Trophoblast cell (in vitro differentiated cells and primary cell): ENCODE results near the gene PGAP2.

ENCODE experiments used
- DNase-seq, 2 donors: peaks; one replicate each; pipeline ENCODE4 v3.0.0-alpha.2; 2016
- H2AFZ ChIP-seq: 2 replicates; pipeline ENCODE4 v1.6.1; 2013; ENCODE audit warnings: low read length, moderate library complexity, mild to moderate bottlenecking; ENCODE audit not compliant: insufficient read depth, poor library complexity
- H2AK5ac ChIP-seq: 2 replicates; pipeline ENCODE4 v1.6.1; 2013; ENCODE audit warnings: mild to moderate bottlenecking, low read length
- H2BK120ac ChIP-seq: 2 replicates; pipeline ENCODE4 v1.6.1; 2013; ENCODE audit warnings: low read length, mild to moderate bottlenecking, moderate library complexity; ENCODE audit not compliant: insufficient read depth, poor library complexity
- H2BK12ac ChIP-seq: 2 replicates; pipeline ENCODE4 v1.6.1; 2013; ENCODE audit warnings: mild to moderate bottlenecking, low read length, moderate library complexity
- H2BK5ac ChIP-seq: 2 replicates; pipeline ENCODE4 v1.6.1; 2013; ENCODE audit warnings: low read length, low read depth, moderate library complexity, mild to moderate bottlenecking; ENCODE audit not compliant: poor library complexity
- H3K14ac ChIP-seq: 2 replicates; pipeline ENCODE4 v1.6.1; 2013; ENCODE audit warnings: mild to moderate bottlenecking, low read length
- H3K18ac ChIP-seq: 2 replicates; pipeline ENCODE4 v1.6.1; 2013; ENCODE audit warnings: mild to moderate bottlenecking, low read length
- H3K23ac ChIP-seq: 2 replicates; pipeline ENCODE4 v1.6.1; 2013; ENCODE audit warnings: low read length
- H3K27ac ChIP-seq: 2 replicates; pipeline ENCODE4 v1.5.1; 2013; ENCODE audit warnings: low read depth, mild to moderate bottlenecking, inconsistent platforms, low read length, moderate library complexity
- H3K27me3 ChIP-seq: 2 replicates; pipeline ENCODE4 v1.6.1; 2013; ENCODE audit warnings: inconsistent platforms, mild to moderate bottlenecking, low read length, moderate library complexity; ENCODE audit not compliant: insufficient read depth
- H3K36me3 ChIP-seq, 2 experiments: 1 replicate in 1 of 2; 2 replicates in 1 of 2; pipeline ENCODE4 v1.6.1; 2013; ENCODE audit warnings: low read length in 2 of 2, mild to moderate bottlenecking in 2 of 2, moderate library complexity in 1 of 2; ENCODE audit not compliant: insufficient read depth in 2 of 2, control insufficient read depth in 1 of 2
- H3K4ac ChIP-seq: 2 replicates; pipeline ENCODE4 v1.6.1; 2013; ENCODE audit warnings: low read depth, mild to moderate bottlenecking, low read length, moderate library complexity
- H3K4me1 ChIP-seq, 2 experiments: 1 replicate in 1 of 2; 2 replicates in 1 of 2; pipeline ENCODE4 v1.6.1; 2013; ENCODE audit warnings: low read length in 2 of 2, mild to moderate bottlenecking in 2 of 2, moderate library complexity in 1 of 2; ENCODE audit not compliant: insufficient read depth in 2 of 2, control insufficient read depth in 1 of 2
- H3K4me2 ChIP-seq: 2 replicates; pipeline ENCODE4 v1.6.1; 2013; ENCODE audit warnings: inconsistent platforms, mild to moderate bottlenecking, low read length, moderate library complexity
- H3K4me3 ChIP-seq: 2 replicates; pipeline ENCODE4 v1.5.1; 2013; ENCODE audit warnings: mild to moderate bottlenecking, low read depth, low read length, inconsistent platforms
- H3K79me1 ChIP-seq: one replicate; pipeline ENCODE4 v1.6.1; 2013; ENCODE audit warnings: low read length
- H3K79me2 ChIP-seq: 2 replicates; pipeline ENCODE4 v1.6.1; 2013; ENCODE audit warnings: low read length, mild to moderate bottlenecking; ENCODE audit not compliant: control insufficient read depth, insufficient read depth, poor library complexity
- H3K9ac ChIP-seq: 2 replicates; pipeline ENCODE4 v1.6.1; 2013; ENCODE audit warnings: mild to moderate bottlenecking, low read length
- H3K9me3 ChIP-seq: 2 replicates; pipeline ENCODE4 v1.6.1; 2013; ENCODE audit warnings: low read depth, mild to moderate bottlenecking, control low read depth, inconsistent platforms, low read length; ENCODE audit not compliant: insufficient read depth
- H4K12ac ChIP-seq: 2 replicates; pipeline ENCODE4 v1.6.1; 2013; ENCODE audit warnings: low read depth, mild to moderate bottlenecking, low read length, moderate library complexity
- H4K8ac ChIP-seq: 2 replicates; pipeline ENCODE4 v1.6.1; 2013; ENCODE audit warnings: low read depth, mild to moderate bottlenecking, low read length, moderate library complexity
- H4K91ac ChIP-seq: one replicate; pipeline ENCODE4 v1.6.1; 2013; ENCODE audit warnings: low read depth, mild to moderate bottlenecking, low read length, moderate library complexity
- WGBS: extraction: QIAGEN DNeasy Blood & Tissue Kit; methylation state at CpG from one replicate; pipeline ENCODE4 v1.1.7; 2013; ENCODE audit warnings: missing lambda C conversion rate; ENCODE audit not compliant: insufficient read length, insufficient coverage; ENCODE audit errors: extremely low coverage; 5-methylcytosine and 5-hydroxymethylcytosine counted together

PGAP2 gene

DNA sequence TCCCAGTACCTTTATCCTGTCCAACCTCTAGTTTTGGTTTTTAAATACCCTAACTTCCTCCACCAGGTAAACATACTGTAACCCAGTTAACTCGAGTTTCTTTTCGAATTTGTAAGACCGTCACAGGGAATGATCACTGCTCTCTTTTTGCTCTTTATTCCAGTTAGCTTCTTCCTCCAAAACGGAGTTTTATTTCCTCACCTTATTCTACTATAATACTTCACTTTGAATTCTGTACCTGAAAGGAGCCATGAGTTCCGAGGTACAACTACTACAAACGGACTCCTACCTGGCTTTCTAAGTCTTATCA, 12.4 kb upstream of the PGAP2 start:
- Histone ChIP-seq H3K36me3 (peaks cover 20 to 23% of the 10 kb centered on the region in 2 experiments), H3K79me2 (peaks cover 14% of the 10 kb centered on the region), H3K18ac (no peak overlapping the region), H4K91ac (no peak overlapping the region), H3K14ac (no peak overlapping the region), H3K4ac (peak overlapping the region; percentile 73), H4K12ac (no peak overlapping the region), H3K27me3 (no peaks in the 10 kb centered on the region), H3K27ac (no peak overlapping the region), H3K4me1 (peaks cover 0 to 2% of the 10 kb centered on the region in 2 experiments), H2AFZ (no peak overlapping the region), H3K9ac (no peak overlapping the region), H3K9me3 (no peaks in the 10 kb centered on the region), H2BK5ac (no peak overlapping the region), H3K23ac (no peak overlapping the region), H3K4me3 (no peak overlapping the region), H3K79me1 (peaks cover 10% of the 10 kb centered on the region), H2AK5ac (no peak overlapping the region), H2BK12ac (no peak overlapping the region), H3K4me2 (peak overlapping the region; percentile 62), H2BK120ac (no peak overlapping the region), H4K8ac (no peak overlapping the region)
- DNase-seq, result no peak
- WGBS, result no CpG with 5 or more reads among the region's 6 CpGs

DNA sequence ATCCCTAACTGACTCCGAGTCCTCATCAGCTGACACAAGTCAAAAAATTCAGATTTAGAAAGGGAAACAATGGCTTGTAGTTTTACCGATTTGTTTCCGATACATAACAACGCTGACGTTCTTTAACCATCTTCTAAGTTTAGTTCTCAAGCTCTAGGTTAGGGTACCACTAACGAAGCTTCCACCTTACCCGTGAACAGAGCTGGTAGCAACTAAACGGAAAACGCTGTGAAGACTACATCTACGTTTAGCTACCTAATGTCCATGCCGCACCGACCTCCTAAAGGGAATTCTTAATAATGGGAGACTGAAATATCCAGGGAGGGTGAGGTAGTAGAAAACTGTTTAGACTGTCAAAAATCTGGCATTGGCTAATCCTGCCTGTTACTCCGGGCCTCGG, 12.0 kb upstream of the PGAP2 start:
- H3K4ac ChIP-seq, result peak overlapping the region; percentile 99
- no peaks in the 10 kb centered on the region for H3K9me3 ChIP-seq
- no CpG with 5 or more reads among the region's 14 CpGs for WGBS

DNA sequence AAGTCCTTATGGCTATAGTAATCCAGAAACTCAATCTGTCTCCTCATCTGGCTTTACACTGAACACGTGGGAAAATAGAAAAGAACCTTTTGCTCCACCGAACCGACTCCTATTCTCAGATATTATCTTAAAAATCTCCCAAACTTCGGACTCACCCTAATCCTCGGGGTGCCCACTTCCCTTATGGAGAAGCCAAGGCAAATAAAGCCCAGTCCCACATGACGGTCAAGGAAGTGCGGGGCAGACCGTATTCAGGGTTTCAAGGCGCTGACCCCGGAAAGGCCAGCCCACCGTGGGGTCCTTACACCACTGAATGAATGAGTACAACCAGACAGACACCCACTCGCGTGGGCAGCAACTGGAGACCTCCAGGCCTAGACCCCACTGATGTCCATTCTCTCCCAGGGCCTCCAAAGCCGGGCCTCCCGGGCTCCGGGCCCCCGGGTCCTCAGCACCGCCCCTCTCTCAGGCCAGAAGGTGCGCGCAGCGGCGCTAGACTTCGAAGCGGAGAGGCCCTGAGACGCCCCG, 11.5 kb upstream of the PGAP2 start:
- H4K12ac ChIP-seq, result peak overlapping the region; percentile 82
- DNase-seq, result no peak
- H2AK5ac ChIP-seq, result peak overlapping the region; percentile 81
- peak overlapping the region; percentile 99 for H3K4ac ChIP-seq
- H2BK5ac ChIP-seq, result peak overlapping the region; percentile 75
- no peak overlapping the region for H3K23ac ChIP-seq
- H3K79me1 ChIP-seq, result peaks cover 10% of the 10 kb centered on the region
- H3K27me3 ChIP-seq, result no peaks in the 10 kb centered on the region
- peaks cover 0 to 2% of the 10 kb centered on the region in 2 experiments for H3K4me1 ChIP-seq
- H4K8ac ChIP-seq, result peak overlapping the region; percentile 88
- H2BK120ac ChIP-seq, result peak overlapping the region; percentile 62
- peak overlapping the region; percentile 62 for H3K4me2 ChIP-seq
- peak overlapping the region; percentile 84 for H3K14ac ChIP-seq
- H3K9ac ChIP-seq, result peak overlapping the region; percentile 98
- H2BK12ac ChIP-seq, result peak overlapping the region; percentile 34
- peak overlapping the region; percentile 83 for H4K91ac ChIP-seq
- no CpG with 5 or more reads among the region's 26 CpGs for WGBS
- peak overlapping the region; percentile 95 for H3K4me3 ChIP-seq
- peaks cover 14% of the 10 kb centered on the region for H3K79me2 ChIP-seq
- no peaks in the 10 kb centered on the region for H3K9me3 ChIP-seq
- peak overlapping the region; percentile 85 for H3K18ac ChIP-seq
- H3K36me3 ChIP-seq, result peaks cover 18 to 19% of the 10 kb centered on the region in 2 experiments
- H2AFZ ChIP-seq, result peak overlapping the region; percentile 84
- peak overlapping the region; percentile 86 for H3K27ac ChIP-seq

More for the DNA sequence above, 12.0 kb upstream of the PGAP2 start:
- no peak overlapping the region for H4K12ac ChIP-seq
- H2BK5ac ChIP-seq, result no peak overlapping the region
- no peak overlapping the region for H4K91ac ChIP-seq
- H3K4me3 ChIP-seq, result no peak overlapping the region
- no peak overlapping the region for H3K23ac ChIP-seq
- H3K9ac ChIP-seq, result no peak overlapping the region
- peaks cover 10% of the 10 kb centered on the region for H3K79me1 ChIP-seq
- no peak overlapping the region for H3K14ac ChIP-seq
- peak overlapping the region; percentile 62 for H3K4me2 ChIP-seq
- no peak overlapping the region for H3K18ac ChIP-seq
- H2AFZ ChIP-seq, result no peak overlapping the region
- no peaks in the 10 kb centered on the region for H3K27me3 ChIP-seq
- no peak overlapping the region for H2BK12ac ChIP-seq
- no peak overlapping the region for H4K8ac ChIP-seq
- H3K27ac ChIP-seq, result no peak overlapping the region
- H2AK5ac ChIP-seq, result no peak overlapping the region
- H2BK120ac ChIP-seq, result no peak overlapping the region
- DNase-seq, result no peak
- H3K36me3 ChIP-seq, result peaks cover 18 to 20% of the 10 kb centered on the region in 2 experiments
- peaks cover 0 to 2% of the 10 kb centered on the region in 2 experiments for H3K4me1 ChIP-seq
- H3K79me2 ChIP-seq, result peaks cover 14% of the 10 kb centered on the region

DNA sequence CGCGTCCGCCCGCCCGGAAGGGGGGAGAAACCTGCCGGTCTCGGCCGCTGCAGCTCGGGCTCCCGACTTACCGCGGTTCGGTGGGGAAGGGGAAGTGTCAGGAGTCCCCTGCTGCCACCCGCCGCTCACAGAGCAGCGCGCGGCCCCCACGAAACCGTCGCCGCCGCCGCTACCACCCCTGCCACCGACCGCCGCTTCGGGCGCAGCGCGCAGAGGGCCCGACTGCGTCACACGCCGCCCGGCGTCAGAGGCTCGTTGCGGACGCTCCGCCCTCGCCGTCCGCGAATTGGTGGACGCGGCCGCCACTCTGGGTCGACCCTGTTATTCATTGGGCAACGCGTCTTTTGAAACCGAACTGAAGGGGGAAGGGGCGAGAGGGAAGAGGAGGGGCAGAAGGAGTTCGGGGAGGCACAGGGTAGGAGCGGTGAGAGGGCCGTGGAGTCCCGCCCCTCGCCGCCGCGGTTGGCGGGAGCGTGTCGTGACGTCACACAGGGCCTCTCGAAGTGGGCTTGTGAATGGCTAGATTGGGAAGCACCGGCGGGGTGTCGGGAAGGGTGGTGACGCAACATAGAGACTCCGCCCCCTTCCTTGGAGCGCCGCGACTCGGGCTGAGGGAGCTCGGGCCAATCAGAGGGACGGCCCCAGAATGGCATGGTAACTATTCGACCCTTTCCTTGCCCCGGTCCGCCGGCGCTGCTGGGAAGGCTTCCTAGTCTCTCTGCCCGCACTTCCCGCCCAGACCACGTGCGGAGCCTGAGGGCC, 10.8 kb upstream of the PGAP2 start, which contains the start of gene NUP98:
NUP98 (minus strand) TSS at position 226 of the 762 bp plus-strand sequence. CDS start 15,437 bp downstream, outside the sequence.
- Histone ChIP-seq H3K27ac (peak within 1 kb of the TSS; percentile 86), H4K8ac (peak within 1 kb of the TSS; percentile 88), H3K14ac (peak within 1 kb of the TSS; percentile 84), H3K4me3 (peak within 1 kb of the TSS; percentile 95), H4K91ac (peak within 1 kb of the TSS; percentile 83), H3K79me2 (peaks cover 14% of the 10 kb centered on the region), H4K12ac (peak within 1 kb of the TSS; percentile 82), H3K79me1 (peaks cover 10% of the 10 kb centered on the region), H3K9me3 (no peaks in the 10 kb centered on the region), H3K23ac (no peak within 1 kb of the TSS), H3K27me3 (no peaks in the 10 kb centered on the region), H2BK12ac (peak within 1 kb of the TSS; percentile 34), H3K9ac (peak within 1 kb of the TSS; percentile 98), H2AFZ (peak within 1 kb of the TSS; percentile 84), H3K4ac (peak within 1 kb of the TSS; percentile 99), H3K36me3 (peaks cover 15 to 16% of the 10 kb centered on the region in 2 experiments), H2AK5ac (peak within 1 kb of the TSS; percentile 81), H3K4me2 (peak within 1 kb of the TSS; percentile 62), H3K18ac (peak within 1 kb of the TSS; percentile 85), H2BK5ac (peak within 1 kb of the TSS; percentile 75), H3K4me1 (peaks cover 0 to 2% of the 10 kb centered on the region in 2 experiments), H2BK120ac (peak within 1 kb of the TSS; percentile 65)
- peak; percentile 100 for DNase-seq
- WGBS, result no CpG with 5 or more reads among the region's 86 CpGs
